ENCODE results near the gene ZNF664. TPM values are rescaled to one million over a fixed set of nuclear protein-coding genes. Genes with fewer than 3 reads are reported as not detected.
A peak's percentile ranks its signal among the peaks of the same experiment; 100 is the strongest.

Gene ZNF664
- total RNA-seq, result 55.8 and 58.1 TPM in 2 replicates
- polyA plus RNA-seq (2012), result 39.0 TPM

DNA sequence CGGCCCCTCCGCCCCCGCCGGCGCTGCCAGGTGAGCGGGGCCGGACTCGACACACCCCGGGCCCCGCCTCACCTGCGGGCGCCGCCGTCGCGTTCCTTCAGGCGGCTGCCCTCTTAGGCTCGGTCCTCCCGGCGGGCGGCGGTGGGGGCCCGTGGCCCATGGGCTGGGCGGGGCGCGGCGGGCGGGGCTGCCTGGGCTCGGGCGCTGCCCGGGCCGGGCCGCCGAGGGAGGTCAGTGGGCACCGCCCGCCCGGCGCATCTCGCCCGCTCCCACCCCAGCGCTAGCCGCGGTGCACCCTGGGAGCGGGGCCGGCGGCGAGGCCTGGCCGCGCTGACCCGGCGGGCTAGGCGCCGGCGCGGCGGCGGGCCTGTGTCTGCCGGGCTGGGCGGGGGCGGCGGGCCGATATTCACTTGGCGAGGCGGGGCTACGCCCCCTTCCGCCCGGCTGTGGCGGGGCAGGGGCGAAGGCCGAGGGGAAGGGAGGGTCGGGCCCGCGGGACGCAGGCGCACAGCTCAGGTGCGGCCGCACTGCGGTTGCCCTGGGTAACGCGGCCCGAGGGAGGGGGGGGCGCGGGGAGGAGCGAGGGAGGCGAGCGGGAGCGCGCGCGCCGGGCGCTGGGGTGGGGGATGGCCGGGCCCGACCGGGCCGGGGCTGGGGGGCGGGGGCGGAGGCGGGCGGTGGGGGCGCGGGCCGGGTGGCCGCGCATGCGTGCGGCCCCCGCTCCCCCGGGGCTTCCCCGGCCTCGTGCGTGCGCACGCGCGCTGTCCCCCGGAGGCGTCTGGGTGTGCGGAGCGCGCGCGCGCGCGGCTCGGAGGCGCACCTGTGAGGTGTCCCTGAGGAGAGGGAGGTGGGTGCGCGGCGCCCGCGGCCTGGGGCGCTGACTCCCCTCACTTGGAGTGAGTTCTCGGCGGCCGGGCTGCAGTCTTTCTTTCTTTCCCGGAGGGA is at the start of gene ZNF664, which contains the start of gene CCDC92:
TSS of gene ZNF664 (plus strand) at position 759 of the 945 bp plus-strand sequence. CDS start 38,930 bp downstream, outside the sequence.
TSS of gene CCDC92 (minus strand) at position 375 of the 945 bp plus-strand sequence. CDS start 28,526 bp downstream, outside the sequence.
- DNase-seq (ENCODE audit: low read depth), result peak; percentile 92

DNA sequence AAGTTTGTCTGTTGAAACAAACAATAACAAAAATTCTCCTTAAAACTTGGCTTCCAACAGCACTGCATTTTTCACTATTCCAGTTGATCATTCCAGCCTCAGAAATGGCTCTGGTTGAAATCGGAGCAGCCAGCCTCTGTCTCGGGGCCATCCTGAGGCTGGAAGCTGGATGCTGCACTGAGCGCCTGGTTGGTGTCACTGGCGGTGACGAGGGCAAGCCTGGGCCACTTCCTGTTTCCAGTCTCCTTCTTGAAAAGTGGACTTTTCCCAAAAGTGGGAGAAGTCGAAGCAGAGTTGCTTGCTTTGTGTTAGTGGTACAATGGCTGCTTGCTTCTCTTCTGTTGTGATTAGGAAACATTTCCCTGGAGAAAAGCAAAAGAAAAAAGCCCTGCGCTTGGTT is 49.1 kb upstream of the ZNF664 start:
- no peak for DNase-seq (ENCODE audit: low read depth)

DNA sequence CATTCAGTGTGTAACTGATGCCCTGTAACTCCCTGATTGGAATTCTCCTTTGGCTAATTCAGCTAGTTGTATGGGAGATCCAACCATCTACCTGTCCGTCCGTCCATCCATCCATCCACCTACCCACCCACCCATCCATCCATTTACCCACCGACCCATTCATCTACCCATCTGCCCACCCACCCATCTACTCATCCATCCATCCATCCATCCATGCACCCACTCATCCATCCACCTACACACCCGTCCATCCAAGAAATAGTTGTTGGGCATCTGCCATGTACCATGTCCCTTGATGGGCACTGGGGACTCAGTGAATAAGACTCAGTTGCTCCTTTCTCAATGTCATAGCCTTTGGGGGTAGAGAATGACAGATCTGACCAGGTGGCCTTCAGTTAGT is 48.5 kb upstream of the ZNF664 start:
- DNase-seq (ENCODE audit: low read depth), result no peak

DNA sequence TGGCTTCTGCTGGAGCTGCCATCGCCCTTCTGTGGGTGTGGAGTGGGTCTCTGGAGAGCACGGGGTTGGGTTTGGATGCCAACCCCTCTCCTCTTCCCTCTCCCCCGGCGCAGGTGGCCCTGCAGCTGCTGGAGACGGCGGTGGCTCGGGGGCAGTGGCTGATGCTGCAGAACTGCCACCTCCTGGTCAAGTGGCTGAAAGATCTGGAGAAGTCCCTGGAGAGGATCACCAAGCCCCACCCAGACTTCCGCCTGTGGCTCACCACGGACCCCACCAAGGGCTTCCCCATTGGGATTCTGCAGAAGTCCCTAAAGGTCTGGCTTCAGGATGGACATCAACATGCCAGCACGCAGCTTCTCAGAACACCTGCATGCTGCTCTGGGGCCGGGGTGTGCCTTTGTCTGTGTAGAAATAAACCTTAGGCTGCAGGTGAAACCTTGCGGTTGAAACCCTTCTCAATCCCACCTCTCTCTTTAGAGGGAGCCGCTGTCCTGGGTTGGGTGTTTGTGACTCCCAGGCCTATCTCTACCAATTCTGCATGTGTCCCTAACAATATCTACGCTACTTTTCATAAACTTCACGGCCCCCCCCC is 44.6 kb upstream of the ZNF664 start:
- peak; percentile 47 for DNase-seq (ENCODE audit: low read depth)

DNA sequence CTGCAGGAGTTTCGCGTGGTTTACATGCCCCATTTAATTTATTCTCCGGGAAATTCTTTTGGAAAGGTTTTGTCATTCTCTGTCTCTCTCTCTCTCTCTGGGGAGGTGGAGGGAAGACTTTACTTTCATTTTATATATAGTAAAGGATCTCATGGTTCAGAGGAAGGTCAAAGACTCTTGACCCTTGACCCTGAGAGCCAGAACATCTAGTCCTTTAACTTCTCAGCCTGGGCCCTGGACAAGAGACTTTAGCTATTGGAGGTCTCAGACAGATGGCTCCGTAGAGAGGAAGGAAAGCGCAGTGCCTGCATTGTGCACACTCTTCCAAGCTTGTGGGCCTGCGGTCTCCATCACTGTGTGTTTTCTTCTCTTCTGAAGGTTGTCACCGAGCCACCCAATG is 44.1 kb upstream of the ZNF664 start:
- DNase-seq (ENCODE audit: low read depth), result no peak

DNA sequence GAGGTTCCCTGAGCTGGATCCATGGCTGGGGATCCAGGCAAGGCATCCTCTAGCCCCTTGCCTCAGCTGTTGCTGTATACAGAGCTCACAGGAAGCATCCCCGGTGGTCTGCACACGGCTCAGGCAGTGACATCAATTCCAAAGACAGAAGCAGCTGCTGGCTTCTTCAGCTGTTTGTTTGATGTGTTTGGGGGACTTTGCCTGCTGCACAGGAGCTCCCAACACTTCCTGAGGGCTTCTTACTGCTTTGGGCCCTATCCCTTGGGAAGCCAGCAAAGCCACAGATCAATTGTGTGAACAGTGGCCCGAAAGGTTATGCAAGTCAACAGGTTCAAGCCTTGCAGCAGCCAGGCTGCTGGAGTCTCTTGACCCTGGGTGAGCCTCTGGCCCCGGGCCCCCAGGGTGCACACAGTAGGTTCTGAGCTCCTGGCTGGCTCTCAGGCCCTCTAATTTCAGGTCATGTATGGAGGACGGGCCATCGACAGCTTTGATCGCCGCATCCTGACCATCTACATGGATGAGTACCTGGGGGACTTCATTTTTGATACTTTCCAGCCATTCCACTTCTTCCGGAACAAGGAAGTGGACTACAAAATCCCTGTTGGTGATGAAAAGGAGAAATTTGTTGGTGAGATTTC is 43.0 kb upstream of the ZNF664 start:
- peak; percentile 79 for DNase-seq (ENCODE audit: low read depth)

- no peak for DNase-seq (ENCODE audit: low read depth)
These were observed 41.2 kb upstream of the ZNF664 start for GRCh38 chr12:123931686-123932321.

GRCh38 chr12:123933214-123933613 is 39.8 kb upstream of the ZNF664 start:
- DNase-seq (ENCODE audit: low read depth), result no peak

DNA sequence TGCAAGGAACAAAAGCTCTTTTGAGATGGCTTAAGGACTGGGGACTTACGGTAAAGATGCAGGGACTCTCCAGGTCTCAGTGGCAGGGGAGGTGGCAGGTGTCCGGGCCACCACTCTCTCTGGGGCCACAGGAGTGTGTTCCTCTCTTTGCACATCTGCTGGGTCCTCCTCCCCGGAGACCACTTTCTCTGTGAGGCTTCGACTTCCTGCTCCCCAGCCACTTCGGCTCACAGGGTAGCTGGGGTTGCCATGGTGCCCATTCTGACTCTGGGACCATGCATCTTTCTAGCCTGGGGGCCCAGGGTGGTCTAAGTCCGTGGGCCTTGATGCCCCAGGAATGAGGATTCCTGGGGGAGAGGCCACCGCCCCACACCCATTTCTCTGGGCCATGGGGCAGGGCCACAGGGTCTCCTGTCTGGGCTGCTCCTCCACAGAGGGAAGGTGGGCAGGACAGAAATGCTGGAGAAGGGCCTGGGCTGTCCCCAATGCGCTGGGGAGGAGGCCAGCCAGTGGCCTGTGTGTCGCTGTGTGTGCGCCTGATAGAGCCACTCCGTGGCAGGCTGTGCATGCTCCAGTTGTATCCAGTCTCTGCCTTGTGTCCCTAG is 38.9 kb upstream of the ZNF664 start:
- DNase-seq (ENCODE audit: low read depth), result no peak

DNA sequence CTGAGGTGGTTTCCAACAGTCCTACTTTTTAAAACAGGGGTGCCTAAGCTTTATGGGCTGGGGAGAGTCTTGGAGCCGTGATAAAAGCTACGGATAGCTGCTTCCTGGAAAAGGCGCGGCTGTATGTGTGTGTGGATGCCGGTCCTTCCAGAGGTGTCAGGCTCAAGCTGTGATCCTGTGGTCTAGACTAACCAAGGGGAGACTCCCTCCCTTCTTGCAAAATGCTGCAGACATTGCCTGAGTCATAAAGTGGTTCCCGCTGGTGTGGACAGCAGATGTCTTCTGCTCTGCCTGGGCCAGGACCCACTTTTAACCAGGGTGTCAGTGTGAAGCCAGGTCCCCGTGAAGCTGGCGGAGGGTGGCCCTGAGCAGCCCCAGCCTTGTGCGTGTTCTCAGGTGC is 38.2 kb upstream of the ZNF664 start:
- DNase-seq (ENCODE audit: low read depth), result peak; percentile 67

GRCh38 chr12:123935956-123936355 is 37.1 kb upstream of the ZNF664 start:
- no peak for DNase-seq (ENCODE audit: low read depth)

DNA sequence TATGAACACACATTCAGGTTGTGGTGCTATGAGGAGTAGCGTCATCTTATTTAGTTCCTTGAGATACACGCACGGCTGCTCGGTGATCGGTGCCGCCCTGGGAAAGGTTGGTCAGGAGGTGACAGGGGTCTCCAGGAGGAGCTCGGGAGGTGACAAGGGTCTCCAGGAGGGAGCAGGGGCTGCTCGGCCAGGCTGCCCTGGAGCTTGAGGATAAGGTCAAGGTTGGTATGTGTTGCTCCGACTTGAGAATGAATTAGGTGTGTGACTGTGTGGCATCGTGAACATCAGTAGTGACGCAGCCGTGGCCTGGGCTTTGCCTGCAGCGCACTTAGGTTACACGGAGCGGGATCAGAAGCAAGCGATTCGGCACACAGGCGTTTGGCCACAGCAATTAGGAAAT is 36.5 kb upstream of the ZNF664 start:
- DNase-seq (ENCODE audit: low read depth), result no peak

- DNase-seq (ENCODE audit: low read depth), result no peak
These were observed 35.9 kb upstream of the ZNF664 start for GRCh38 chr12:123936956-123937706.

- DNase-seq (ENCODE audit: low read depth), result no peak
These were observed 35.1 kb upstream of the ZNF664 start for GRCh38 chr12:123937707-123938591.

GRCh38 chr12:123938679-123939480 is 34.1 kb upstream of the ZNF664 start:
- no peak for DNase-seq (ENCODE audit: low read depth)

- DNase-seq (ENCODE audit: low read depth), result no peak
These were observed 33.0 kb upstream of the ZNF664 start for GRCh38 chr12:123939716-123940626.

- no peak for DNase-seq (ENCODE audit: low read depth)
These were observed 32.4 kb upstream of the ZNF664 start for GRCh38 chr12:123940627-123940966.
